Gastroesophageal sphincter (tissue), 4 donors: ENCODE results near the gene UBL4A. TPM values are rescaled to one million over a fixed set of nuclear protein-coding genes. Genes with fewer than 3 reads are reported as not detected.
A peak's percentile ranks its signal among the peaks of the same experiment; 100 is the strongest.

Experiments
- ATAC-seq: fragments of 150-250 bp; one replicate; pipeline ENCODE4 v1.9.1; 2016; ENCODE audit warnings: mild to moderate bottlenecking, moderate library complexity
- H3K27ac ChIP-seq, 4 donors: fragments of 200-600 bp; sonication (generic) in 3 of 4; 1 replicate in 3 of 4; 2 replicates in 1 of 4; pipeline ENCODE4 v1.5.1; 2016 to 2019
- H3K27me3 ChIP-seq: fragments of 200-600 bp; sonication (generic); one replicate; pipeline ENCODE4 v1.5.1; 2019
- H3K36me3 ChIP-seq, 2 donors: fragments of 200-600 bp; sonication (generic); one replicate each; pipeline ENCODE4 v1.5.1; 2019; ENCODE audit warnings: control low read depth in 1 of 2
- H3K4me1 ChIP-seq, 3 donors: fragments of 200-600 bp; sonication (generic); 1 replicate in 2 of 3; 2 replicates in 1 of 3; pipeline ENCODE4 v1.5.1; 2016 to 2019; ENCODE audit warnings: control low read depth in 2 of 3
- H3K4me3 ChIP-seq, 2 donors: fragments of 200-600 bp; sonication (generic); one replicate each; pipeline ENCODE4 v1.5.1; 2019; ENCODE audit warnings: mild to moderate bottlenecking in 1 of 2, moderate library complexity in 1 of 2
- H3K9me3 ChIP-seq, 3 donors: fragments of 200-600 bp; sonication (generic); one replicate each; pipeline ENCODE4 v1.5.1; 2017 to 2019; ENCODE audit warnings: control low read depth in 2 of 3
- EP300 ChIP-seq: sonication (generic); formaldehyde crosslinking; IDR thresholded peaks from one replicate; pipeline ENCODE4 v1.6.1; 2017; ENCODE audit warnings: antibody characterized with exemption, mild to moderate bottlenecking
- POLR2A ChIP-seq, 2 donors: fragments of 450-650 bp; IDR thresholded peaks; one replicate each; pipeline ENCODE4 v1.6.1; 2017; ENCODE audit warnings: antibody characterized with exemption in 2 of 2, mild to moderate bottlenecking in 2 of 2, moderate library complexity in 1 of 2
- POLR2AphosphoS5 ChIP-seq: sonication (generic); formaldehyde crosslinking; IDR thresholded peaks from one replicate; pipeline ENCODE4 v1.6.1; 2017; ENCODE audit warnings: antibody characterized with exemption
- WGBS, 2 donors: methylation state at CpG; one replicate each; pipeline ENCODE4 v1.1.5; 2018; ENCODE audit warnings: low coverage in 1 of 2; 5-methylcytosine and 5-hydroxymethylcytosine counted together
- total RNA-seq, 4 donors: library from RNA; depleted of rRNA; stranded (reverse); fragments of >200 nt; gene quantifications; one replicate each; pipeline ENCODE4 v1.1.0, GENCODE V29; 2016
- TF ChIP-seq, protein P1 (sequence below), 4 experiments: fragments of 200-600 bp in 2 of 4; fragments of 450-650 bp in 2 of 4; sonication (generic) in 1 of 4; IDR thresholded peaks; one replicate each; pipeline ENCODE4 v1.5.1; 2017 to 2019; ENCODE audit warnings: antibody characterized with exemption in 4 of 4, mild to moderate bottlenecking in 2 of 4, moderate library complexity in 2 of 4

UBL4A gene
- total RNA-seq, 4 donors from 2014 or later = 35.9 to 80.2 (median 47.0) TPM

DNA sequence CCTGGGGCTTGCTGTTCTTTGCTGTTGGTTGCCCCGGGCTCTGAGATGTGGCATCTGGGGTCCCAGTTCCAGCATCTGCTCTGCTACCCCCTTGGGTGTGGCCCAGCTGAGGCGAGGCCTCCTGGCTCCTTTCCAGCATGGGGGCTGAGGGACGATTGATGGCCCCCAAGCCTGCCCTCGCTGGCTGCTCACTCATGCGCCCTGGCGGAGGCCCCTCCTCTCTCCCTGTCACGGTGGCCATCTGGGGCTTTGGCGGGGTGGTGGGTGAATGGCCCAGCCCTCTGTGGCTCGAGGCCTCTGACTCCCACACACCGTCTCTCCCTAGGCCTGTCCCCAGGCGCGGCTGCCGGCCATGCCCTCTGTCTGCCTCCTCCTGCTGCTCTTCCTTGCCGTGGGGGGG, 26.6 kb downstream of the UBL4A start:
- TF ChIP-seq POLR2AphosphoS5 (no peak), EP300 (no peak), POLR2A (IDR thresholded peaks at IDR 0.05) (no peak)
- TF ChIP-seq, protein P1, sequence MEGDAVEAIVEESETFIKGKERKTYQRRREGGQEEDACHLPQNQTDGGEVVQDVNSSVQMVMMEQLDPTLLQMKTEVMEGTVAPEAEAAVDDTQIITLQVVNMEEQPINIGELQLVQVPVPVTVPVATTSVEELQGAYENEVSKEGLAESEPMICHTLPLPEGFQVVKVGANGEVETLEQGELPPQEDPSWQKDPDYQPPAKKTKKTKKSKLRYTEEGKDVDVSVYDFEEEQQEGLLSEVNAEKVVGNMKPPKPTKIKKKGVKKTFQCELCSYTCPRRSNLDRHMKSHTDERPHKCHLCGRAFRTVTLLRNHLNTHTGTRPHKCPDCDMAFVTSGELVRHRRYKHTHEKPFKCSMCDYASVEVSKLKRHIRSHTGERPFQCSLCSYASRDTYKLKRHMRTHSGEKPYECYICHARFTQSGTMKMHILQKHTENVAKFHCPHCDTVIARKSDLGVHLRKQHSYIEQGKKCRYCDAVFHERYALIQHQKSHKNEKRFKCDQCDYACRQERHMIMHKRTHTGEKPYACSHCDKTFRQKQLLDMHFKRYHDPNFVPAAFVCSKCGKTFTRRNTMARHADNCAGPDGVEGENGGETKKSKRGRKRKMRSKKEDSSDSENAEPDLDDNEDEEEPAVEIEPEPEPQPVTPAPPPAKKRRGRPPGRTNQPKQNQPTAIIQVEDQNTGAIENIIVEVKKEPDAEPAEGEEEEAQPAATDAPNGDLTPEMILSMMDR (IDR thresholded peaks at IDR 0.05) = no peak
- Histone ChIP-seq H3K36me3 (peaks cover 0 to 41% of the 10 kb centered on the region in 2 donors), H3K9me3 (no peaks in the 10 kb centered on the region), H3K4me3 (peak overlapping the region in 1 of 2 donors; percentile 64), H3K4me1 (peaks cover 0 to 16% (median 0%) of the 10 kb centered on the region in 3 donors), H3K27me3 (no peaks in the 10 kb centered on the region), H3K27ac (peak overlapping the region in 1 of 4 donors; percentile 82)
- ATAC-seq = no peak
- WGBS, 2 donors = 55% methylated on average over 2 of the region's 14 CpGs; no CpG with 5 or more reads in 1 of the 2 donors

DNA sequence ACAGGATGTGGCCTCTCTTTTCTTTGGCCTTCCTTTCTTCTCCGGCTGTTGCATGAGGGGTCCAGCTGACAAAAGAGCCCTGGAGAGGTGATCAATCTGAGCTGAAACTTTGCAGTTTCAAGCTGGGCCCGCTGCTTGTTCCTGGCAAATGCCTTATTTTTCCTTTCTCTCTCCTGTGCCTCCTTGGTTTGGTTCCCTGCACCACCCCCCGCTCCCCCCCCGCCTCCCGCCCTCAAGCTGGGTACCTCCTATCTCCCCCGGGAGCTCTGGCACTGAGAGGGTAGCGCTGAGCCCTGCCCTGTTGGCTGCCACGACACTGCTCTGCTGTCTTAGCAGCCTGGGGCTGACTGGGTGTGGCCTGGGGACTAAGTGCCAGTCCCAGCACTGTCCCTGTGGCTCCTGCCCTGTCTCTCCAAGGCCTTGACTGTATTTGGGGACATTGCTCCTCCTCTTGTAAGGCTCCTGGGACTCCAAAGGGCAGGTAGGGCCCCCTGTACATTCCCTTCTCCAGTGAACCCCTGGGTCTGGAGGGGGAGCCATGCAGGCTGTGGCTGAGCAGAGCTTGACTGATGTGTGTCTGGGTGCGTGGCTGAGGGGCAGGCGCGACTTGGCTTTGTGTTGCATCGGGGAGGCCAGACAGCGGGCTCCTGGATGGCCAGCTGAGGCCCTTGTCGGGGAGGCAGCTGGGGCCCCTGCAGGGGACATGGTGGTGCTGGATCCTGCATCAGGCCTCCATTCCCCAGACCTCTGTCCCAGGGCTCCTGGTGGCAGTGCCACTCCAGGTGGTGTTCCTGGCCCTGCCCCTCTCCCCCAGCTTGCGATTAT, 27.2 kb downstream of the UBL4A start:
- Histone ChIP-seq H3K9me3 (no peaks in the 10 kb centered on the region), H3K4me1 (peaks cover 0 to 16% (median 0%) of the 10 kb centered on the region in 3 donors), H3K36me3 (peaks cover 0 to 34% of the 10 kb centered on the region in 2 donors), H3K4me3 (peak overlapping the region; percentile 64 to 74), H3K27me3 (no peaks in the 10 kb centered on the region), H3K27ac (peak overlapping the region in 3 of 4 donors; percentile 71 to 84 (median 82))
- TF ChIP-seq POLR2A (IDR thresholded peaks at IDR 0.05) = no peak
- no peak for TF ChIP-seq POLR2AphosphoS5
- TF ChIP-seq, protein P1 (IDR thresholded peaks at IDR 0.05) = no peak
- no peak for TF ChIP-seq EP300
- 55% methylated on average over 2 of the region's 15 CpGs; no CpG with 5 or more reads in 1 of the 2 donors for WGBS, 2 donors
- ATAC-seq = peak; percentile 32

DNA sequence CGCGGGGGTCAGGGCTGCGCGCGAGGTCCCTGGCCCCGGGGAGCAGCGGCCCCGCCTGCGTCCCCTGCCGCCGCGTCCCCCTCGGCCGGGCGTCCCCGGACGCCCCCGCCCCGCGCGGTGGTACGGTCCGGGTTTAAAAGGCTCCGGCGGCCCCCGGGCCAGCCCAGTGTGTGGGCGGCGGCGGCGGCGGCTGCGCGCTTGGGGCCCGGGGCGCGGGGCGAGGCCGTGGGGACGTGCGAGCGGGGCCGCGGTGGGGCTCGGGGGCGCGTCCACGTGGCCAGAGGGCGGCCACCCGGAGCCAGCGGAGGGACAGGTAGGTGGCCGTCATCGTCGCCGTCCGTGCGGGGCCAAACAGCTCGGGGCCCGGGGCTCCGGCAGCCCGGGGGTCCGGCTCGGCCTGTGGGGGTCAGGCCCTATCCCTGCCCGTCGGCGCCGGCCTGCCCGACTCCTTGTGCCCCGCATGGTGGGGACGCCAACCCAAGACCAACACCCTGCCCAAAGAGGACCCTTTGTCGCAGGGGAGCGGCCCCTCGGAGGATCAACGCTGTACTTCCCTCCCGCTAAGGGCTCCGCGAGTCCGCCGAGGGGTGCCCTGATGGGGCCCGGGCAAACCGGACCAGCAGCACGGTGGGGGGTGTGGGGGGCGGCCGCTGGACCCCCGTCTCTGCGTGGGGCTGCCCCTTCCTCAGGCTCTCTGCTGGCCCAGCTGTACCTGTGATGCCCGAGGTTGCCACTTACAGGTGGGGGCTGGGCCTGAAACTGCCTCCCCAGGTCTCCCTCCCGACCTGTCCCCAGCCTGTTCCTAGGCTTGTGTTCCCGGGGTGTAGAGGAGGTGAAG, 28.1 kb downstream of the UBL4A start, which contains the start of gene PLXNA3:
Gene PLXNA3, plus strand, starts transcription at position 166 of the 838 bp plus-strand sequence. CDS start 1,903 bp downstream, outside the sequence.
- Histone ChIP-seq H3K27ac (peak within 1 kb of the TSS in 3 of 4 donors; percentile 71 to 84 (median 82)), H3K9me3 (no peaks in the 10 kb centered on the region), H3K4me1 (peaks cover 0 to 16% (median 0%) of the 10 kb centered on the region in 3 donors), H3K4me3 (peak within 1 kb of the TSS; percentile 64 to 74), H3K36me3 (peaks cover 0 to 26% of the 10 kb centered on the region in 2 donors), H3K27me3 (no peaks in the 10 kb centered on the region)
- no CpG with 5 or more reads among the region's 88 CpGs for WGBS, 2 donors
- TF ChIP-seq POLR2A (IDR thresholded peaks at IDR 0.05) = peak; percentile 58 to 80
- TF ChIP-seq POLR2AphosphoS5 = no peak
- ATAC-seq = peak; percentile 79

DNA sequence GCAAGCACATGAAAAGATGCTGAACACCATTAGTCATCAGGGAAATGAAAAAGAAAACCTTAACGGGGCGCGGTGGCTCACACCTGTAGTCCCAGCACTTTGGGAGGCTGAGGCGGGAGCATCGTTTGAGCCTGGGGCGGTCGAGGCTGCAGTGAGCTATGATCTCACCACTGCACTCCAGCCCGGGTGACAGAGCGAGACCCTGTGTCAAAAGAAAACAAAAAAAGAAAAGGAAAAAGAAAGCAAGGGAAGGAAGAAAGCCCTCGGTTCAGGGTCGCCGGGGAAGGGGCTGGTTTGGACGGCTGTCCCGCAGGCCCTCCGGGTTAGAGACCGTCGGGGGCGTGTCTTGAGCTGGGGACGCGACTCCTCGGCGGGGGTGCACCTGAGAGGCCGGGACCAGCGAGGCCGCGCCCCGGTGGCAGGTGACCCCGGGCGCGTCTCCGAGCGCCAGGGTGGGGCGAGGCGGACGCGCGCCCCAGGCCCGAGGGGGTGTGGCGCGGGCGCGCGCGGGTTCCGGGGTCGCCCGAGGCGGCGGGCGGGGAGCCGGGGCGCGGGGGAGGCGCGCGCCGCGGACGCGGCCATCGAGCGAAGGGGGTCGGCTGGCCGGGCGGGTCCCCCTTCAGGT, 28.8 kb downstream of the UBL4A start:
- Histone ChIP-seq H3K9me3 (no peaks in the 10 kb centered on the region), H3K4me1 (peaks cover 0 to 16% (median 0%) of the 10 kb centered on the region in 3 donors), H3K27ac (peak overlapping the region in 3 of 4 donors; percentile 71 to 84 (median 82)), H3K27me3 (no peaks in the 10 kb centered on the region), H3K36me3 (peaks cover 0 to 25% of the 10 kb centered on the region in 2 donors), H3K4me3 (peak overlapping the region; percentile 64 to 74)
- ATAC-seq = peak; percentile 44
- TF ChIP-seq POLR2A (IDR thresholded peaks at IDR 0.05) (no peak), POLR2AphosphoS5 (no peak), EP300 (no peak)
- TF ChIP-seq, protein P1 (IDR thresholded peaks at IDR 0.05) = no peak
- 9 to 56% methylated on average over 5 to 7 of the region's 65 CpGs for WGBS, 2 donors

DNA sequence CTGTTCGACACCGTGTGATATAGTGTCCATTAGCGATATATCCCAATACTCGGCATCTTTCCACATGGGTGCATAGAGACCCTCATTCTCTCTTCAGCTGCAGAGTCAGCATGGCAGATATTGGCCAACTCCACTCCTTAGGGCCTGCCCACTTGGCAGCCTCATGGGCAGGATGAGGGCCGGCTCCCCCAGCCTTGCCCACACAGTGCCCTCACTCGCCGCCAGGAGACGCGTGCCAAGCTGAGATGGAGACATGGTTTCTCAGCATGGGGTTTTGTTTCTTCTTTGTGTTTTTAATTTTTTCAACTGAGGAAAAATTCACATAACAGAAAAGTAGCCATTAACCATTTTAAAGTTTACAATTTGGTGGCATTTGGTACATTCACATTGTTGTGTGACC, 33.6 kb downstream of the UBL4A start:
- no peaks in the 10 kb centered on the region for H3K4me1 ChIP-seq
- 73 to 88% methylated on average over 5 of the region's 9 CpGs for WGBS, 2 donors
- no peak for ATAC-seq

More for the DNA sequence above, 33.6 kb downstream of the UBL4A start:
- Histone ChIP-seq H3K9me3 (no peaks in the 10 kb centered on the region), H3K36me3 (peaks cover 0 to 40% of the 10 kb centered on the region in 2 donors), H3K4me3 (no peak overlapping the region), H3K27me3 (no peaks in the 10 kb centered on the region), H3K27ac (no peak overlapping the region)
- TF ChIP-seq, protein P1 (IDR thresholded peaks at IDR 0.05) = no peak
- TF ChIP-seq EP300 = no peak
- no peak for TF ChIP-seq POLR2A (IDR thresholded peaks at IDR 0.05)
- no peak for TF ChIP-seq POLR2AphosphoS5
